H7 (cell line): ENCODE measurements around the gene FDXR. TPM values are rescaled to one million over a fixed set of nuclear protein-coding genes. Genes with fewer than 3 reads are reported as not detected.
A peak's percentile ranks its signal among the peaks of the same experiment; 100 is the strongest.
"Not testable (repeated sequence)": the region's sequence is repeated elsewhere in the genome, so short reads cannot be mapped to it uniquely, and the experiment has no call there.

Experiments used
- DNase-seq: peaks from one replicate; pipeline ENCODE4 v3.0.0; 2012
- H3K27me3 ChIP-seq: 2 replicates; pipeline ENCODE4 v1.6.0; 2011; ENCODE audit warnings: mild to moderate bottlenecking, low read length; ENCODE audit not compliant: control insufficient read depth, insufficient read depth
- H3K36me3 ChIP-seq: replicated peaks from 2 replicates; pipeline ENCODE4 v1.5.1; 2011; ENCODE audit warnings: low read length; ENCODE audit not compliant: control insufficient read depth, insufficient read depth
- H3K4me3 ChIP-seq: 2 replicates; pipeline ENCODE4 v1.5.1; 2011; ENCODE audit warnings: low read depth, mild to moderate bottlenecking, control low read depth, low read length, moderate library complexity; ENCODE audit not compliant: insufficient read depth
- total RNA-seq: library from RNA; depleted of rRNA; stranded (reverse); fragments of >200 nt; shearing (Covaris generic); gene quantifications from 2 replicates; pipeline ENCODE4 v1.2.3, GENCODE V29; 2014

FDXR gene
- total RNA-seq, 1 experiment from 2014 or later = 9.7 TPM

DNA sequence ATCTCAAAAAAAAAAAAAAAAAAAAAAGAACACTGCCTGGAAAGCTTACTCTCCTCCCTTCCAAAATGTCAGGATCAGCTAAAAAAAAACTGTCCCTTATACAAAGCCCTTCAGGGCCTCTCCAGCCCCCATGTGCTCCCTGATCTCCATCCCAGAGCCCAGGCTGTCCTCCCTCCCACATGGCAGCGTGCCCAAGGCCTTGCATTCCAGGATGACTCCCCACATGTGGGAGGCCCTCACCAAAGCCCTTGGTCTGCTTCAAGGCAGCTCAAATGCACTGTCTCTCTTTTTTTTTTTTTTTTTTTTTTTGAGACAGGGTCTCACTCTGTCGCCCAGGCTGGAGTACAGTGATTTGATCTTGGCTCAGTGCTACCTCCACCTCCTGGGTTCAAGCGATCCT lies 2.3 kb downstream of the FDXR start:
- DNase-seq = no peak
- no peaks in the 10 kb centered on the region; the same call in none of the 2 replicates for H3K36me3 ChIP-seq
- peaks cover 9% of the 10 kb centered on the region for H3K27me3 ChIP-seq

GRCh38 chr17:74870028-74870427 lies 2.8 kb downstream of the FDXR start:
- not testable (repeated sequence) for H3K36me3 ChIP-seq, H3K27me3 ChIP-seq, DNase-seq, H3K4me3 ChIP-seq

More for the DNA sequence above, 2.3 kb downstream of the FDXR start:
- no peak overlapping the region for H3K4me3 ChIP-seq

GRCh38 chr17:74868908-74869255 lies 3.9 kb downstream of the FDXR start:
- DNase-seq = no peak
- H3K4me3 ChIP-seq = no peak overlapping the region
- H3K27me3 ChIP-seq = peaks cover 9% of the 10 kb centered on the region
- H3K36me3 ChIP-seq = peaks cover 3% of the 10 kb centered on the region

DNA sequence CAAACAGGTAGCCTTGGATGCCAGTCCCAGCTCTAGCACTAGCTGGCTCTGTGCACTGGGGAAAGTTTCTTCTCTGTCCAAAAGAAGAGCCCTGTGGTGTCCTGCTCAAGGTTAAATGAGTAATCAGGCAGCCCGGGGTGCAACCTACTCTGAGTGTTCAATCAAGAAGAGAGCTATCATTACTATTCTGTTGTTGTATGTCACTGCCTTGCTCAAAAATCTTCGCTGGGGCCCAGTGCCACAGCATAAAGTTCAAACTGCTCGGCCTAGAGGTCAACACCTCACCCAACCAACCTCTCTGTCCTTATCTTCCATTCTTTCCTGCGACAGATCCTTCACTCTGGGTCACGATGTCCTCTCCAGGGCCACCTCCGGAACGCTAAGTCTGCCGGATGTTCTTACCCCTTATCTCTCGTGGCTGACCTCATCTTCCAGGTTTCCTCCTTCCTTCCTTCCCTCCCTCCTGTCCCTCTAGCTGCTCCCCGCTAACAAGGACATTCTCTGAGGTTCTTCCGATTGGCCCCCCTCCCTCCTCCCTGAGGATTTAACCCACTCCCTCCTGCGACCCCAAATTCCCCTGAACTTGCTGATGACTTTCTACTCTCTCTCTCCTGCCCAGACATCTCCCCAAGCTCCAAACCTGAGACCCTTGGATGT lies 4.4 kb downstream of the FDXR start:
- Histone ChIP-seq H3K27me3 (peaks cover 9% of the 10 kb centered on the region), H3K36me3 (peaks cover 3% of the 10 kb centered on the region), H3K4me3 (no peak overlapping the region)
- DNase-seq = no peak

GRCh38 chr17:74866198-74866835 lies 6.5 kb downstream of the FDXR start:
- Histone ChIP-seq H3K27me3 (peaks cover 10% of the 10 kb centered on the region), H3K36me3 (peaks cover 4% of the 10 kb centered on the region), H3K4me3 (no peak overlapping the region)
- DNase-seq = no peak

- peak; percentile 79 for DNase-seq
- Histone ChIP-seq H3K27me3 (peaks cover 17% of the 10 kb centered on the region), H3K4me3 (no peak overlapping the region), H3K36me3 (peaks cover 4% of the 10 kb centered on the region)
Measured at GRCh38 chr17:74865504-74866197, 7.1 kb downstream of the FDXR start.

DNA sequence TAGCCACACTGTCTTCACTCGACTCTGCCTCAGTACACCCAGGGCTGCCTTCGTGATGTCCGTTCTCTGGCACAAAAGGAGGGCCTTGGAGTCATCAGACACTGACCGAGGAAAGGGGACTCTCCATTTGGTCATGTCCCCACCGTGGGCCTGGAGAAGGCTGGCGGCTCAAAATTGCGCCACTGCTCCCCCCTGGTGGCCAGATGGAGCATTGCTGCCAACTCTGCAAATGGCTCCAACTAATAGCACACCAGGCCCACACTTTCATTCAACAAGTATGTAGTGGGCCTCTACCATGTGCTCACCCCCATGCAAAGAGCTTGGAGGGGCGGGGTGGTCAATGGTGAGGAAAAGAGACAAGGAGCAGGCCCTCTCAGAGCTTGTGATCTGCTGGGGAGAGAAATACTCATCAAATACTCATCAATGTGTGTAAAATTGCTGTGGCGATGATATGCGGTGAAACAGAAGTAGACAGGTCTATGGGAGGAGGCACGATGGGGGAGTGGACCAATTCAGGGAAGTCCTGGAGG lies 7.9 kb downstream of the FDXR start:
- DNase-seq = peak; percentile 93
- no peak overlapping the region for H3K4me3 ChIP-seq
- peaks cover 24% of the 10 kb centered on the region for H3K27me3 ChIP-seq
- H3K36me3 ChIP-seq = peaks cover 4% of the 10 kb centered on the region

DNA sequence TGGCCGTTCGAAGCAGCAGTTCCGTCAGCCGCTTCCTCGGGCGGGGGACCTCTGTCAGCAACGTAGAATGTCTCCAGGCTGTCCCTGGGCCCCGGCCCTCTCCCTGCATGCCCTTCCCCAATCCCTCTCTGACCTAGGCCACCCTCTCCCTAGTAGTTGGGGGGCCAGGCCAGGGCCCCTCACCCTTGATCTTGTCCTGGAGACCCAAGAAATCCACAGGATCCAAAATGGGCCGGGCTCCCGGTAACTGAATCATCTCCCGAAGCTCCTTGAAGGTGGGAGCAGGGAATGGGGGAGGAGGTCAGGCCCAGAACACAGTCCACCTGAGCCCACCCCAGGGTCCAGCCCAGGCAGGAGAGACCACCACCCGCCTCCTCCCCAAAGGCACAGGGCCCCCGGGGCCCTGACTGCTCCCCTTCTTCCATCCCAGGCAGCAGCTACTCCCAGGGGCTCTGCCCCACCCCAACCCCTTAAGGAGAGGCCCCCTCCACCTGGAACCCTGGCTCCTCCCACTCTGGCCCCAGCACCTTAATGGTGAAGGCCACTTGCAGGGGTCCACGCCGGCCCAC lies 8.4 kb downstream of the FDXR start:
- Histone ChIP-seq H3K27me3 (peaks cover 28% of the 10 kb centered on the region), H3K4me3 (no peak overlapping the region), H3K36me3 (peaks cover 4% of the 10 kb centered on the region)
- DNase-seq = peak; percentile 42

- no peak for DNase-seq
- Histone ChIP-seq H3K36me3 (peaks cover 4% of the 10 kb centered on the region), H3K27me3 (peaks cover 36% of the 10 kb centered on the region), H3K4me3 (no peak overlapping the region)
Measured at GRCh38 chr17:74863420-74864296, 9.1 kb downstream of the FDXR start.

DNA sequence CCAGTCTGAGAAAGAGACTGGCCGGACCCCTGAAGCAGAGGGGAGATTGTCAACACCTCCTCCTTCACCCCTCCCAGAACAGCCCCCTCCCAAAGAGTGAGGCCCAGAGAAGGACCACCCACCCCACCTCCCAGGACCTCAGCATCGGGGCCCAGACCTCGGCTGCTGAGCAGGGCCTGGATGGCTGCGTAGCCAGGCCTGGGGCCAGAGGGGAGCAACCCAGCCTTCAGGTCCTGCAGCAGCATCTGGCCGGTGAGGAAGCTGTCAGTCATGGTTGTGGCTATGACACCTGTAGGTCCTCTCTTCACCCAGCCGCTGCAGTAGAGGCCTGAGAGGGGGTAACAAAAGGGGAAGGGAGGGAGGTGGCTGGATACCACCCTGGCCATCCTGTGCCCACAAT lies 9.9 kb downstream of the FDXR start:
- DNase-seq = peak; percentile 56
- Histone ChIP-seq H3K27me3 (peaks cover 43% of the 10 kb centered on the region), H3K4me3 (no peak overlapping the region), H3K36me3 (peaks cover 4% of the 10 kb centered on the region)

DNA sequence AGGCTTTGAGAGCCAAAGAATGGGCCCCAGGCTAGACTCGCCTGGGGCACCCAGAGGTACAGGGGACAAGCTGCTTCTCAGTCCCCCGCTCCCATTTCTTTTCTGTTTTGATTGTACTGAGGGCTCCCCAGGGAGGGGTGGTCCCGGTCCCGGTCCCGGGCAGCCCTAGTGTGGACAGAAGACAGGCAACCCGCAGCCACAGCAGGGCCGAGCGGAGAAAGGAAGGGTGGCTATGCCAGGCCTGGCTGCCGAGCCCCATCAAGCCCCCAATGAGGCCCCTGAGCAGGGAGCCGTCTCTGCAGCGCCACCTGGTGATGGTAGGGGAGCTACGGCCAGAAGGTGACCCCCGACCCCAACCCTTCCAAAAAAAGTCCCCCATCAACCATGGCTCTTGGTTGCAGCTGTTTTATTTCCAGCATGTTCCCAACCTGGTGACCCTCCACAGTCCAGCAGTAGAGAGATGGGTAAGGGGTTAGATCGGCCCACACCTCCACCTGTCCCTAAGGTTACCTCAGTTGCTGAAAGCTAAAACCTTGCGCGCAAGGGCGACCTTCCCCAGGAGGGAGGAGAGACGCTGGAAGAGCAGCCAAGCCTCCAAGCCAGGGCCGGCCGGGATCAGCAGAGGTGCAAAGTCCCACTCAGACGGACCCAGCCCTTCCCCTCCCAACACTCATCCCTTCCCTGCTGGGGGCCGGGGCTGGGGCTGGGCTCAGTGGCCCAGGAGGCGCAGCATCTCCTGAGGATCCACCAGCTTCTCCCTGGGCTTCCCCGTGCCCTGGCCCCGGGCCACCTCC lies 10.5 kb downstream of the FDXR start:
- Histone ChIP-seq H3K27me3 (peaks cover 49% of the 10 kb centered on the region), H3K36me3 (peaks cover 4% of the 10 kb centered on the region), H3K4me3 (peak overlapping the region; percentile 6; the same call in 1 of the 2 replicates)
- peak; percentile 98 for DNase-seq

DNA sequence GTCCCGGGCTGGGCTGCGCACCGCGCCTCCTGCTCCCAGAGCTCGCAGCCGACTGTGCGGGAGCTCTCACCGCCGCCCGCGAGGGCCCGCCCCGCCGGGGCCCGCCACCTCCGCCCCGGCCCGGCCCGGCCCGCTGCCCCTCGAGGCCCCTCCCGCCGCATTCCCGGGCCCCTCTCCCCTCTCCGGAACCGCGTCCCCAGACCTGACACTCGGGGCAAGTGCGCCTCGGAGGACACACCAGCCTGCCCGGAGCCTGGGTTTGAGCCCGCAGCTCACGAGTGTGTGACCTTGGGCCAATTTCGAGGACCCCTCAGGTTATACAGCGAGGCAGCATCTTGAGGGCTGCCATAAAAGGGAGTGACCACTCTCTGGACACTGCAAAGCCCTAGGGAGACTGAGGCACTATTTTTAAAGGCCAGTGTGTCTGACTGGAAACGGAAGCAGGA lies 11.1 kb downstream of the FDXR start:
- Histone ChIP-seq H3K4me3 (peak overlapping the region; percentile 6; the same call in 1 of the 2 replicates), H3K36me3 (peaks cover 4% of the 10 kb centered on the region), H3K27me3 (peaks cover 55% of the 10 kb centered on the region)
- DNase-seq = no peak
